Brain microvascular endothelial cell (primary cell): Measurements from ENCODE around the gene DIPK1B.

Experiments used
- DNase-seq: peaks from one replicate; pipeline ENCODE4 v3.0.0-alpha.2; 2020
- H3K27ac ChIP-seq: fragments of 250-450 bp; sonication (Bioruptor Pico); 2 replicates; pipeline ENCODE4 v1.5.1; 2020; ENCODE audit warnings: mild to moderate bottlenecking, moderate library complexity
- H3K27me3 ChIP-seq: fragments of 250-450 bp; sonication (Bioruptor Pico); replicated peaks from 2 replicates; pipeline ENCODE4 v1.5.1; 2020; ENCODE audit warnings: mild to moderate bottlenecking
- H3K36me3 ChIP-seq: fragments of 250-450 bp; sonication (Bioruptor Pico); replicated peaks from 2 replicates; pipeline ENCODE4 v1.5.1; 2020; ENCODE audit warnings: mild to moderate bottlenecking
- H3K4me3 ChIP-seq: 2 replicates; pipeline ENCODE4 v1.5.1; 2011; ENCODE audit warnings: low read depth, mild to moderate bottlenecking, control low read depth, low read length, moderate library complexity
- CTCF ChIP-seq: IDR thresholded peaks from 2 replicates; pipeline ENCODE4 v1.5.1; 2011; ENCODE audit warnings: low read depth, mild to moderate bottlenecking, moderate library complexity, low read length, control low read depth, inconsistent platforms; ENCODE audit errors: missing control alignments
- in situ Hi-C: cut with HindIII; loops from 2 replicates; pipeline ENCODE4 v1.10.0; 2017; ENCODE audit warnings: low sequenced_read_pairs, low pct_ligation_motif_present

DIPK1B gene

DNA sequence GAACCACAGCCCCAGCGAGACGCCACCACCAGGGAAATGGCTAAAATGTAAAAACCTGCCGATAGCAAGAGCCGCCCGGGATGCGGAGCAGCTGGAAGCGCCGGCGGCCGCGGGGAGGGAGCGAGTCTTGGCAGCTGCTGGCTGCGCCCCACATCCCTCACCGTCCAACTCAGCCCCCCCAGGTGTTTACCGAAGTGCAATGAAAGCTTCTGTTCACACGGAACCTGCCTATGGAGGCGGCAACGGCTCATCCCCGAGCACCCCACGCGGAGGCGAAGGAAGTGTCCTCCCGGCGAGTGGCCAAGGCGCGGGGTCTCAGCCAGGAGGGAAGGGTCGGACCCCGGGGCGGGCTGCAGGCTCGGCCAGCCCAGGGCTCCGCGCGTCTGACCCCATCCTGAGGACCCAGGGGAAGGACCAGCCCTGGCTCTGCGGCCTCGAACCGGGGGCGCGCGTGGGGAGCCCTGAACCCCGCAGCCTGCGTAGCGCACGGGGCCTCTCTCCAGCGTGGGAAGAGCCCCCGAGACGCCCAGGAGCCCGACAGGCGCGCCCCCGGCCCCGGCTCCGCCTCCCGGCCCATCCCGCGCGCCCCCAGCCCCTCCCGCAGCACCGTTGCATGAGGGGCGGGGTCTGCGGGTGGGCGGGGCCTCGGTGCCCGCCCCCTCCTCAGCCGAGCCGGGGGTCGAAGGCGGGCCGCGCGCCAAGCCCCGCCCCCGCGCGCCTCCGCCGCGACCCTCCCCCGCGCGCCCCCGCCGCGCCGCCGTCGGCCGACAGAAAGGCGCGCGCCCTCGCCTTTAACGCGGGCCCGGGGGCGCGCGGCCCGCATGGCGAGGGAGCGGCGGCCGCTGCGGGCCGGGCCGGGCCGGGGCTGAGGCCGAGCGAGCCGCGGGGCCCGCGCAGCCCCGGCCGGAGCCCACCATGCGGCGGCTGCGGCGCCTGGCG, at the start of gene DIPK1B:
TSS of gene DIPK1B (plus strand) at position 822 of the 939 bp plus-strand sequence. CDS start at position 916, 94 bp downstream.
- Histone ChIP-seq H3K27ac (no peak within 1 kb of the TSS), H3K36me3 (no peaks in the 10 kb centered on the region), H3K27me3 (no peaks in the 10 kb centered on the region), H3K4me3 (peak within 1 kb of the TSS; percentile 20)
- no peak for DNase-seq
- in situ Hi-C loops, result no loop called here
- no peak for TF ChIP-seq CTCF

GRCh38 chr9:136662656-136663581, 49.5 kb upstream of the DIPK1B start, which contains the start of gene EGFL7:
TSS of gene EGFL7 (plus strand) at chr9:136662916. CDS start at chr9:136668283, 5,367 bp downstream.
- H3K36me3 ChIP-seq, result no peaks in the 10 kb centered on the region
- no peak for TF ChIP-seq CTCF
- no peak within 1 kb of the TSS for H3K4me3 ChIP-seq
- in situ Hi-C loops, result no loop called here
- DNase-seq, result no peak
- H3K27ac ChIP-seq, result no peak within 1 kb of the TSS
- H3K27me3 ChIP-seq, result no peaks in the 10 kb centered on the region

- no peak for TF ChIP-seq CTCF
- Histone ChIP-seq H3K27me3 (no peaks in the 10 kb centered on the region), H3K27ac (no peak overlapping the region), H3K36me3 (no peaks in the 10 kb centered on the region), H3K4me3 (no peak overlapping the region)
- in situ Hi-C loops, result no loop called here
- no peak for DNase-seq
Observed at GRCh38 chr9:136664000-136664915, 48.1 kb upstream of the DIPK1B start.

- no peaks in the 10 kb centered on the region for H3K36me3 ChIP-seq
- no peak for DNase-seq
- no peaks in the 10 kb centered on the region for H3K27me3 ChIP-seq
- TF ChIP-seq CTCF, result peak; percentile 25
- peak overlapping the region; percentile 17 for H3K4me3 ChIP-seq
- in situ Hi-C loops, result no loop called here
- H3K27ac ChIP-seq, result no peak overlapping the region
Observed at GRCh38 chr9:136665111-136665703, 47.2 kb upstream of the DIPK1B start.
